Neutrophil (primary cell): ENCODE results near the gene MUCL3.

Experiments used
- H3K27ac ChIP-seq: fragments of 200-600 bp; sonication (generic); 2 replicates; pipeline ENCODE4 v1.5.1; 2016; ENCODE audit warnings: mild to moderate bottlenecking, moderate library complexity
- H3K27me3 ChIP-seq: fragments of 200-600 bp; sonication (generic); 2 replicates; pipeline ENCODE4 v1.6.0; 2016; ENCODE audit warnings: mild to moderate bottlenecking
- H3K36me3 ChIP-seq: fragments of 200-600 bp; sonication (generic); 2 replicates; pipeline ENCODE4 v1.5.1; 2017
- H3K4me1 ChIP-seq, 2 experiments: fragments of 200-600 bp in 1 of 2; sonication (generic) in 1 of 2; 1 replicate in 1 of 2; 2 replicates in 1 of 2; pipeline versions ENCODE4 v1.5.1 to v1.6.1; 2013 to 2016; ENCODE audit warnings: low read depth in 1 of 2, low read length in 1 of 2, mild to moderate bottlenecking in 1 of 2, moderate library complexity in 1 of 2; ENCODE audit not compliant: control insufficient read depth in 1 of 2, insufficient read depth in 1 of 2
- H3K4me3 ChIP-seq, 2 experiments: fragments of 200-600 bp in 1 of 2; sonication (generic) in 1 of 2; 1 replicate in 1 of 2; 2 replicates in 1 of 2; pipeline ENCODE4 v1.5.1; 2013 to 2016; ENCODE audit warnings: low read depth in 1 of 2, low read length in 1 of 2, mild to moderate bottlenecking in 1 of 2, moderate library complexity in 1 of 2
- H3K9me3 ChIP-seq: fragments of 200-600 bp; sonication (generic); 2 replicates; pipeline ENCODE4 v1.5.1; 2016
- CTCF ChIP-seq: fragments of 200-600 bp; sonication (generic); IDR thresholded peaks from 2 replicates; pipeline ENCODE4 v1.5.1; 2016; ENCODE audit warnings: antibody characterized with exemption

The MUCL3 gene

GRCh38 chr6:30937265-30937664, 3.5 kb upstream of the MUCL3 start:
- Histone ChIP-seq H3K4me1 (no peaks in the 10 kb centered on the region), H3K36me3 (no peaks in the 10 kb centered on the region), H3K27me3 (peaks cover 42% of the 10 kb centered on the region), H3K9me3 (no peaks in the 10 kb centered on the region), H3K4me3 (no peak overlapping the region), H3K27ac (no peak overlapping the region)
- TF ChIP-seq CTCF = no peak

DNA sequence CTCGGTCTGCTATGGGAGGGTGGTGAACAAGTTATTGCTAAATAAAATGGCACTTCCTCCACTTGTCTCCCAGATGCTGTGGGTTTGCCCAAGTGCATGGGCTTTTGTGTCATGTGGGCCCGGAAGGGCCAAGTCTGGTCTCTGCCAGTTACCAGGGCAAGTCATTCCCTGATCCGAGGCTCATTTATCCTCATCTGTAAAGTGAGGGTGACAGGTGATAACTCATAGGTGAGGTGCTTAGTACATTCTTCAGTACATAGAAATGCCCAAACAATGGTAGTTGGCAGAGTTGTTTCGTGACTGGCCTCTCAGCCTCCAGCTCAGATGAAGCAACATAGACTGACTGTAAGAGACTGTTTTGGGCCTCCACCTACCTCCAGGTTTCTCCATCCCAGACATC, 2.0 kb upstream of the MUCL3 start:
- H3K27ac ChIP-seq = no peak overlapping the region
- TF ChIP-seq CTCF = no peak
- no peaks in the 10 kb centered on the region for H3K9me3 ChIP-seq
- no peaks in the 10 kb centered on the region for H3K4me1 ChIP-seq
- no peaks in the 10 kb centered on the region for H3K36me3 ChIP-seq
- H3K27me3 ChIP-seq = peaks cover 57% of the 10 kb centered on the region
- H3K4me3 ChIP-seq = no peak overlapping the region

GRCh38 chr6:30939473-30939872, 1.3 kb upstream of the MUCL3 start:
- Histone ChIP-seq H3K4me1 (no peaks in the 10 kb centered on the region), H3K9me3 (no peaks in the 10 kb centered on the region), H3K27me3 (peaks cover 64% of the 10 kb centered on the region), H3K27ac (no peak overlapping the region), H3K36me3 (no peaks in the 10 kb centered on the region), H3K4me3 (no peak overlapping the region)
- no peak for TF ChIP-seq CTCF

- no peak for TF ChIP-seq CTCF
- Histone ChIP-seq H3K36me3 (no peaks in the 10 kb centered on the region), H3K27me3 (peaks cover 89% of the 10 kb centered on the region), H3K4me3 (no peak overlapping the region), H3K27ac (no peak overlapping the region), H3K9me3 (no peaks in the 10 kb centered on the region), H3K4me1 (no peaks in the 10 kb centered on the region)
These were observed 1.7 kb downstream of the MUCL3 start for GRCh38 chr6:30942338-30943060.

DNA sequence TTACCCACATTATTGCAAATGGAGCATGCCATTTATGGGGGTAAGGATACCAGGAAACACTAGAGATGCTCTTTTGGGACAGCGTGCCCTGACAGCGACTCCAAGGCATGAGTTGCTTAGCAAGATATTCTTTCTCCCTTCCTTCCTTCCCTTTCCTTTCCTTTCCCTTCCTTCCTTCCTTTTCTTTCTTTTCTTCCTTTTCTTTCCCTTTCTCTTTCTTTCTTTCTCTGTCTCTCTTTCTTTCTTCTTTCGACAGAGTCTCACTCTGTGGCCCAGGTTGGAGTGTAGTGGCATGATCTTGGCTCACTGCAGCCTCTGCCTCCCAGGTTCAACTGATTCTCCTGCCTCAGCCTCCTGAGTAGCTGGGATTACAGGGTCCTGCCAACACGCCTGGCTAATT, 3.3 kb downstream of the MUCL3 start:
- Histone ChIP-seq H3K27me3 (peaks cover 94% of the 10 kb centered on the region), H3K27ac (no peak overlapping the region), H3K4me1 (no peaks in the 10 kb centered on the region), H3K36me3 (no peaks in the 10 kb centered on the region), H3K4me3 (no peak overlapping the region), H3K9me3 (no peaks in the 10 kb centered on the region)
- TF ChIP-seq CTCF = no peak

GRCh38 chr6:30945281-30945680, 4.5 kb downstream of the MUCL3 start:
- Histone ChIP-seq H3K4me3 (no peak overlapping the region), H3K27me3 (peaks cover 86% of the 10 kb centered on the region), H3K27ac (no peak overlapping the region), H3K36me3 (no peaks in the 10 kb centered on the region), H3K4me1 (no peaks in the 10 kb centered on the region), H3K9me3 (no peaks in the 10 kb centered on the region)
- no peak for TF ChIP-seq CTCF
